NCI-H2029 (cell line): ENCODE measurements around the gene IQCH.
"Not testable (repeated sequence)": the region's sequence is repeated elsewhere in the genome, so short reads cannot be mapped to it uniquely, and the experiment has no call there.

Experiments
- DNase-seq: peaks from one replicate; lab custom pipeline; 2025; lab: John Stamatoyannopoulos, UW

Gene IQCH

DNA sequence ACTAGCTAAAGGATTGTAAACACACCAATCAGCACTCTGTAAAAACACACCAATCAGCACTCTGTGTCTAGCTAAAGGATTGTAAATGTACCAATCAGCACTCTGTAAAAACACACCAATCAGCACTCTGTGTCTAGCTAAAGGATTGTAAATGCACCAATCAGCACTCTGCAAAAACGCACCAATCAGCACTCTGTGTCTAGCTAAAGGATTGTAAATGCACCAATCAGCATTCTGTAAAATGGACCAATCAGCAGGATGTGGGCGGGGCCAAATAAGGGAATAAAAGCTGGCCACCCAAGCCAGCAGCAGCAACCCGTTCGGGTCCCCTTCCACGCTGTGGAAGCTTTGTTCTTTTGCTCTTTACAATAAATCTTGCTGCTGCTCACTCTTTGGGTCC lies 8.0 kb upstream of the IQCH start:
- DNase-seq, result not testable (repeated sequence)

DNA sequence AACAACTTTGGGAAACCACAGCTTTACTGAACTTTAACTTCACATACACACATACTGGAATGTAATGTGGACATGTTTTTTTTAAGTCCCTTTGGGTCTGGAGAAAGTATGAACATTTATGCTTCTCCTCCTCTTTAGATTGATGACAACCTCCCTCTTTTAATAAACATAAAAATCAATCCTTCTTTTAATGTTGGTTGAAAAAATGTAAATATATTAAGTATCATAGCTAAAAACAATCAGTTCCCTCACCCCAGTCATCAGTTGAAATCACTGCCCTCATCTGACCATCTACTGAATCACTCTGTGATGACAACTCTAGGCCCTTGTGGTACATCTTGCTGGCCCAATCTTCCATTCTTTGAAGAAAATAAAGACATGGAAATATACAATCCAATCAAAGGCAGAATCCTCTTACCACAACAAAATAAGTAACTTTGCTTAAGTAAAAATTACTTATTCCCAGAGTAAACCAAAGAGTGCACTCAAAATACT lies 6.5 kb upstream of the IQCH start:
- DNase-seq, result no peak

DNA sequence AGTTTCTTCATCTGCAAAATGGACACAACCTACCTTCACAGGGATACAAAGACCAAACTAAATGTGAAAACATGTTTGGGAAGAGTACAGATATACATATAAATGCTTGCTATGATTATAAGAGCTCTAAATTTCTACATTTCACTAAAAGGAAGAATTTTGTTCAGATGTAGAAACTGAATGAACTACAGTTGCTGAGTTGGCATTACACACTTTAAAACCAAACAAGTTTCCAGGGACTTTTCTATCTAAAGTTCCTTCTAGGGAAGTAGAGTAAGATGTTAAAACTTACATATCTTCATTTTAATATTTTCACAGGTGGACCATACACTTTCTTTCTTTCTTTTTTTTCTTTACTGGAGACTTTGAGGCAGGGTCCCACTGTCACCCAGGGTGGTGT lies 4.8 kb upstream of the IQCH start:
- DNase-seq, result no peak

DNA sequence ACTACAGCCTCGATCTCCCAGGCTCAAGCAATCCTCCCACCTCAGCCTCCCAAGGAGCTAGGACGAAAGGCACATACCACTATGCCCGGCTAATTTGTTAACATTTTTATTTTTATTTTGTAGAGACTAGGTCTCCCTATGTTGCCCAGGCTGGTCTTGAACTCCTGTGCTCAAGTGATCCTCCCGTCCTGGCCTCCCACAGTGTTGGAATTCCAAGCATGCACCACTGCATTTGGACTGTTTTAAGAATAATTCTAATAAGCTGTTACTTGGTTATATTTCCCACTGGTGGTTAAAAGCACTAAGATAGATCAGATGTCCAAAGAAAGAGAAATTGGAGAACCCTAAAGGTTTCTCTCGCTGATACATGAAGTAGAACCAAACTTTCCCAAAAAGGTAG lies 3.3 kb upstream of the IQCH start:
- DNase-seq, result no peak

DNA sequence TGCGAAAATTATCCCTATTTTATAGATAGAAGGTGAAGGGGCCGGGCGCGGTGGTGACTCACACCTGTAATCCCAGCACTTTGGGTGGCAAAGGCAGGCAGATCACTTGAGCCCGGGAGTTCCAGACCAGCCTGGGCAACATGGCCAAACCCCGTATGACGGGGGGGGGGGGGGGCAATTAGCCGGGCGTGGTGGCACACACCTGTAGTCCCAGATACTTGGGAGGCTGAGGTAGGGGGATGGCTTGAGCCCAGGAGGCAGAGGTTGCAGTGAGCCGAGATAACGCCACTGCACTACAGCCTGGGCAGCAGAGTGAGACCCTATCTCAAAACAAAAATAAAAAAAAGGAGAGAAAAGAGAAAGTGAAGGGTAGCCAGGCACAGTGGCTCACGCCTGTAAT lies 1.5 kb upstream of the IQCH start:
- no peak for DNase-seq

DNA sequence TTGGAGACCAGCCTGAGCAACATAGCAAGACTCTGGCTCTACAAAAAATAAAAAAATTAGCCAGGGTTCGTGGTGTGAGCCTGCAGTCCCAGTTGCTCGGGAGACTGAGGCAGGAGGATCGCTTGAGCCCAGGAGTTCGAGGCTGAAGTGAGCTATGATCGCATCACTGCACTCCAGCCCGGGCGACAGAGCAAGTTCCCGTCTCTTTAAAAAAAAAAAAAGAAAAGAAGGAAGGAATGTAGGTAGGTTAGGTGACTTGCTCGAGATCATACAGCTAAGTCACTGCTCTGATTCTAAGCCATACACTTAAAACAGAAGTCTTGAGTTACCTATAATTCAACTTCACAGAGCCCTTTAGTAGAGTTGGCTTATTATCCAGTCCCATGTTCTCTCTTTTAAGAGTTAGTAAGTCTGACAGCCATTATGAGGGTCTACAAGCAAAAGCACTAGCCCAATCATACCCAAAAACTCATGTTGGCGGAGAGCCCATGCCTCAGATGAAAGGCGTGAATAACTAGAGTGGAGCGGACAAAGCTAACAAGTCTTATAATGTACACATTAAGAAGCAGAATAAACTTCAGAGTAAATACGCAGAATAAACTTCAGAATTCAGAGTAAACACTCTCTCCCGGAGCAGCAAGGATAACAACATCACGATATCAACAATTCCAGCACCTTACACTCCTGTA lies 893 bp upstream of the IQCH start:
- no peak for DNase-seq

DNA sequence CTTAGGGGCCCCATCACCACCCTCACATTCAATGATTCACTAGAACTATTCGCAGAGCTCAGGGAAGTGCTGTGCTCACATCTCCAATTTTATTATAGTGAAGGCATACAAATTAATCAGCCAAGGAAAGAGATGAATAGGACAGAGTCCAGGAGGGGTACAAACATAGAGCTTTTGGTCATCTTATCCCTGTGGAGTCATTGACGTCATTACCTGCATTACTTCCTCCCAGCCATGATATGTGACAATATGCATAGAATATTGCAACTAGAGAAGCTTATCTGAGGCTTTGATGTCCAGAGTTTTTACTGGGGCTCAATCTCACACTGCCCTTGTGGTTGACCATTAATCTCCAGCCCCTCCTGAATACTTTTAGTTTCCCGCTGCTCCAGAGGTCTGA lies 1.5 kb downstream of the IQCH start:
- DNase-seq, result no peak

DNA sequence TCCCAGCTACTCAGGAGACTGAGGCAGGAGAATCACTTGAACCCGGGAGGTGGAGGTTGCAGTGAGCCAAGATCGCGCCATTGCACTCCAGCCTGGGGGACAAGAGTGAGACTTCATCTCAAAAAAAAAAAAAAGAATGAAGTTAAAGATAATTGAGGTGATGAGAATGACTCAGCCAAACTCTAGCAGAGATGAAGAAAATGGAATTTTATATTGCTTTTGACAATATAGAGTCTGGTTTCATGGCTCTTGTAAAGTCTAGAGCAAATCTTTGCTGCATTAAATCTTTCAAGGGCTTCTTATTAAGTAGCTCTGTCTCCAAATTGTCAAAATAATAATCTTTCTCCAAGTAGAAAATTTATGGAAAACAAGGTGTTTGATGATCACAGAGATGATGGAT lies 3.8 kb downstream of the IQCH start:
- not testable (repeated sequence) for DNase-seq

DNA sequence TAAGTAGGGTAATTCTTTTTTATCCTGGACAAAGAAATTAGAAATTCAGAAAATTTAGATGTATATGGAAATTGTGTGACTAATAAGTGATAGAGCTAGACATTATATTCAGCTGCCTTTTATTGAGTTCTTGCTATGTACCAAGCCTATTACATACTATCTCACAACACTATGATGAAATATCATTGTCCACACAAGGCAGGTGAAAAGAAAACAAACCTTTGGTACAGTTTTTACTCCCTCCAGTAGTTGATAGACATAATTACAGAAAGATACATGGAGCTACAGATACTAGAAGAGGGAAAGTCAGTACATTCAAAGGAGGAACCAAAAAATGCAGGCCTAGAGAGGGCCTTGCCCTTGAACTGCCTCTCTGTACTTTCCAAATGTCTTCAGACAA lies 4.8 kb downstream of the IQCH start:
- no peak for DNase-seq

DNA sequence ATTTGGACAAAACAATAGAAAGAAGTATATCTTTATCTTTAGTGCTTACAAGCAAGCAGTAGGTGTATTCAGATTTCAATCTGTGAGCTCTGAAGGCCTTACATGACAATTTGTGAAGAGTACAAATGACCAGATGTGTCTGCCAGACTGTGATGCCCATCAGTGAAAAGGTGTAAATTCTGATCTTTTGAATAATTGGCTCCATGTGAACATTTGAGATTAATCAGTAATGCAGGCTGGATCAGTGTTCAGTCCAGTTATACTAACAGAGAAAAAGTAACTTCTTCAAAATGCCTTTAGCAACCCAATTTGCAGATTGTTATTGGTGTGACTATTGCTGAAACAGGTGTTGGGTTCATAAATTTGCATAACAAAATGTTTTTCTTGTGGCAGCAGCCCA lies 5.2 kb downstream of the IQCH start:
- DNase-seq, result no peak

DNA sequence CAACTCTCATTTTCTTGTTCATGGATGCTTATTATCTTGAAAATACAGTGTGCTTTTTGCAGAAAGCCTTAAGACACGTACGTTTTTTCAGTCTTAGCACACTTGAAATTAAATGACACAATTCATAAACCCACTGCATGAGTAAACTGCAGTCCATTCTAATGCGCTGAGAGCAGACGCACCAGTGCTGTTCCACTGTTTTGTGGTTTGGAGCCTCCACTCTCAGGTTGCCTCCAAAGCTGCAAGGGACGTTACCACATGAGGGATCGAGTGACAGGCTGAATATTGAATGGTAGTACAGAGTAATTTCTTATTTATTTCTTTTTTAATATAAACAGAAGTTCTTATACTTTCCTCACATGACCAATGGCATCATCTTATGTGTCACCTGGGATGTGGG lies 12.3 kb downstream of the IQCH start:
- no peak for DNase-seq

DNA sequence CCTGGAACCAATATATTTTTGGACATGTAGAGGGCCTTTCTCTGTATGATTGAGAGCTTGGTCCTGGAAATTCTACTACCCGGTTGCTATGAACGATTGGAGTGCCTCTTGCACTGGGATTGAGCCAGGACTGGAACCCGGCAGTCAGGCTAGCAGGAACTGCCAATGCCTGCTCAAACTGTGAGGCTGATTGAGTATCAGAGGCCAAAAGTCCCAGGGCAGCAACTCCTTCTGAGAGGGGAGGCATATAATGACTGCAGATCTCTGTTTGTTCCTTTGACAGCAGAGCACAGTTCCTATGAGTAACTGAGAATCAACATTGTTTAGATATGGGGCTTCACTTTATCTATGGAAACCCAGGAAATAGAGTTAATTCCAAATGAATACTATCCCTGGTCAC lies 12.9 kb downstream of the IQCH start:
- no peak for DNase-seq

DNA sequence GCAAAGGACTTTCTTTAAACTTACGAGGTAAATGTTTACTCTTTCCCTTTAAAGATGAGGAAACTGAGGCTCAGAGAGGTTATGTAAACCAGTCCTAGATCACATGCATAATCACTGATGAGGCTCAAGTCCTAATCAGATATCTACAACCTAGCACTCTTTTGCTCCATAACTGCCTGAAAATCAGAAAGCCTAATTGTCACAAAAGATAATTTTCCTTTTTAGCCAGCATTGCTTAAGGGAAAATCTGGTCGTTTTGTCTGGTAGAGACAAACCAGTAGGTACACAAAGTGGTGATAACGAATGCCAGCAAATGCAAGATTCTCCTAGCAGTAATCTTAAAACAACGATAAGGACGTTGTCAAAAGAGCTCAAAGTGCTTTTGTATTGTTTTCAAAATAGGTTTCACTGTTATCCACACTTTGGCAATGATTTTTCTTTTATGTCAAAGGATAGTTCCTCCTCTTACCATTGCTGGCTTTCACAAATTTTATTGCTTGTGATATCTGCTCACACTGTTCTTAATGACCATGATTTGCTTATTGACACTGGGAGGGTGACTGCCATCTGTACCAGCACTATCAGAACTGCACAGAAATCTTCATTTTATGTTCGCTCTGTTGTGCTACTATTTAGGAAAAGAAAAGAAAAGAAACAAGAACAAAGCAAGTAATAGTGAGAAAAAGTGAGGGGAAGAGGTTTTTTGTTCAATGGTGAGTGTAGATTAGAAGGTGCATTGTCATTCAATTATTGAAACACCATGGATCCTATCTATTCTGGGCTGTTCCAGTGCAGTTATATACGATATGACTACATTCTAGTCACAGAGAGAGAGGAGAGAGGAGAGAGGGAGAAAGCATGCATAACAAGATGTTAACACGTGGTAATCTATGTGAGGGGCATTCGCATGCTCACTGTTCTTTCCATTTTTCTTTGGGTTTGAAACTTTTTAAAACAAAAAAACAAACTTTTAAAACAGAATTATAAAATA lies 13.7 kb downstream of the IQCH start:
- no peak for DNase-seq

DNA sequence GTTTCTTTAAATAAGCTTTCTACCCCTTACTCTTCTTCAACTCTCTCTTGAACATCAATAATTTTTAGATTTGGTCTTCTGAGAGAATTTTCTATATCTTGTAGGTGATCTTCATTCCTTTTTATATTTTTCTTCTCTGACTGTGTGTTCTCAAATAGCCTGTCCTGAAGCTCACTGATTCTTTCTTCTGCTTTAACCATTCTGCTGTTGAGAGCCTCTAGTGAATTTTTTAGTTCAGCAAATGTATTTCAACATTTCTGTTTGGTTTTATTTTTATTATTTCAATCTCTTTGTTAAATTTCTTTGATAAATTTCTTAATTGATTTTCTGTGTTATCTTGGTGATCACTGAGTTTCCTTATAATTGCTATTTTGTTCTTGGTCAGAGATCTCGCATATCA lies 19.6 kb downstream of the IQCH start:
- no peak for DNase-seq

DNA sequence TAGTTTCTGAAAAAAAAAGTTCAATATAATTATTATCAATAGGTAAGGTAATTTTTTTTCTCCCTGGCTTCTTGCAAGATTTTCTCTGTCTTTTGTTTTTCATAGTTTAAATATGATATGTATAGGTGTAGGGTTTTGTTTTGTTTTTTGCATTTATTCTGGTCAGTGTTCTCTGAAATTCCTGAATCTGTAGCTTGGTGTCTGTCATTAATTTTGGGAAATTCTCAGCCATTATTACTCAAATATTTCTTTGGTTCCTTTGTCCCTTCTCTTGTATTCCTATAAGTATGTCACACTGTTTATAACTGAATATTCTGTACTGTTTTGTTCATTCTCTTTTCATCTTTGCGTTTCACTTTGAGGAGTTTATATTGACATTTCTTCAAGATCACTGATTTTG lies 22.1 kb downstream of the IQCH start:
- no peak for DNase-seq

DNA sequence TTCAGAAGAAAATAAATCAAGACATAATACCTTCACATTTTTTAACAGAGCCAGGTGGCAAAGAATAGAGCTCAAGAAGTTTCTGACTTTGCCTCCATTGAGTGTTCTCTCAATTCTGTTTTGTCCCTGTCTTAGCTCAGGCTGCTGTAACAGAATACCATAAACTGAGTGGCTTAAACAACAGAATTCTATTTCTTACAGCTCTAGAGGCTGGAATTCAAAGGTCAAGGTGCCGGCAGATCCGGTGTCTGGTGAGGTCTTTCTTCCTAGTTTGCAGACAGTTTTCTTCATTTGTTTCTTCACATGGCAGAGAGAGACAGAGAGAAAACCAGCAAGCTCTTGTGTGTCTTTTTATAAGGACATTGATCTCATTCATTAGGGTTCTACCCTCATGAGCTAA lies 25.6 kb downstream of the IQCH start:
- no peak for DNase-seq

DNA sequence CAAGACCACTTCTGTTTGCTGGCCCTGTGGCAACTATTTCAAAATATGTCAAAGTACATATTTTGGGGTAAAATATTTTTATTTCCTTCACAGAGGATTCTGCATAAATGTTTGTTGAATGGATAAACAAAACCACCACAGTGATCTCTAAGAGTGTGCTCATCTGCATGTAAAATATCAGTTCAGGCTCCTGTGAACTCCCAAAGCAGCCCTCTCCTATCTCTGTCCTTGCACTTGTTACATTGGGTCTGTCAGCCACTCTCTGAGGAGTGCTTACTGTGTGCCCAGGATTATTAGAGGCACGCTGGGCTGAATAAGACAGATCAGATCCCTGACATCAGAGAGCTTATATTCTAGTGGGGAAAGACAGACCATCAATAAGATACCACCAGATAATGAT lies 27.1 kb downstream of the IQCH start:
- no peak for DNase-seq

DNA sequence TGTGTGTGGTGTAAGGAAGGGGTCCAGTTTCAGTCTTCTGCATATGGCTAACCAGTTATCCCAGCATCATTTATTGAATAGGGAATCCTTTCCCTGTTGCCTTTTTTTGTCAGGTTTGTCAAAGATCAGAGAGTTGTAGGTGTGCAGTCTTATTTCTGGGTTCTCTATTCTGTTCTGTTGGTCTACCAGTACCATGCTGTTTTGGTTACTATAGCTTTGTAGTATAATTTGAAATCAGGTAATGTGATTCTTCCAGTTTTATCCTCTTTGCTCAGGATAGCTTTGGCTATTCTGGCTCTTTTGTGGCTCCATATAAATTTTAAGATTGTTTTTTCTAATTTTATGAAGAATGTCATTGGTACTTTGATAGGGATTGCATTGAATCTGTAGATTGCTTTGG lies 31.0 kb downstream of the IQCH start:
- DNase-seq, result not testable (repeated sequence)

DNA sequence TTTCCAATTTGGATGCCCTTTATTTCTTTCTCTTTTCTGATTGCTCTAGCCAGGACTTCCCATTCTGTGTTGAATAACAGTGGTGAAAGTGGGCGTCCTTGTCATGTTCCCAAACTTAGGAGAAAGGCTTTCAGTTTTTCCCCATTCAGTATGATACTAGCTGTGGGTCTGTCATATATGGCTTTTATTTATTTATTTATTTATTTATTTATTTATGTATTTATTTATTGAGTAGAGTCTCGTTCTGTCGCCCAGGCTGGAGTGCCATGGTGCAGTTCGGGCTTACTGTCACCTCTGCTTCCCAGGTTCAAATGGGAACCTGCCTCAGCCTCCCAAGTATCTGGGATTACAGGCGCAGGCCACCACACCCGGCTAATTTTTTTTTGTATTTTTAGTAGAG lies 31.8 kb downstream of the IQCH start:
- not testable (repeated sequence) for DNase-seq

DNA sequence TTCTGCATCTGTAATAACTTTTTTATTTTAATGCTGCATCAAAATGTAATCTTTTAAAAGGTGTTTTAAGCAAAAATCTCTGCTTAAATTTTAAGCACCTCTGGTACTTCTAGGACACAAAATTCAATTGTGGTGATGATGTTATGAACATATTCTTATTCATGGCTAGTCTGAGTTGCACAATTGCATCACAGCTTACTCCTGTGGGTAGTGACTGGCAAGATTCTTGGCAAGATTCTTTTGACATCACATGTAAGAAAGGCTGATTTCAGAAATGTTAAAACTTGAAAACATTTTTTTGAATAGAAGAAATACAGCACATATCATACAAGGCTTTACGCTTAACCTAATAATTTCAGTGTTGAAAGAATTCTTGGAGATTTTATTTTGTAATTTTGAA lies 35.7 kb downstream of the IQCH start:
- no peak for DNase-seq

DNA sequence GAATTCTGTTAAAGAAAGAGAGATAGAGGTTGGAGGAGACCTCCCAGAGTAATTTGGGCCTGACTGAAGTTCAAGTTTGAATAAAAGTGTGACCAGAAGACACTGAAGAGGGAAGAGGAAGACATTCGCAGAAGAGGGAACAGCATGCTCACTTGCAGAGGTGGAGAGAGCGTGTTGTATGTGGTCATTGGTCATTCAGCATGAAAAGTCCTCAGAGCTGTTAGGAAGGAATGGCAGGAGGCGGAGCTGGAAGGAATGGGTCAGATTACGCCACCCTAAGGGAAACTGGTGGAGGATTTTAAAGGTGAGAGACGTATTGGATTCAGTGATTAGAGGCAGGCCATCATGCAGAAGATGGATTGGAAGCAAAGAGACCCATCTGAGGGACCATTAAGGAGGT lies 41.6 kb downstream of the IQCH start:
- DNase-seq, result no peak

DNA sequence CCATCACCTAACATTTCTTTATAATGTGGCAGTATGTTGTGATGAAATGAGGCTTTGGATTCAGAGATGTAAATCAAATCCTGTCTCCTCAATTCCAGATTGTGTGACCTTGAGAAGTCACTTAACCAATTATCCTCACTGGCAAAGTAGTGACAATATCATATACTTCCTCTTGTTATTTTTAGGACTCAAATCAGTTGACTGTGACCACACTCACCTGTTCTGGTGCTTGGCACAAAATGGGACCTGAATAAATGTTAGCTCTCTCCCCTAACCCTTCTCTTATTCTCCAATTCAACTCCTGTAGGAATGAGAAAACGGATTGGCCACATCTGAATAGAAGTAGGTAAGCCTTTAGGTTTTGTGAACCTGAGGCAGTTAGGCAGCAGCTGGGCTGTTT lies 42.1 kb downstream of the IQCH start:
- no peak for DNase-seq

DNA sequence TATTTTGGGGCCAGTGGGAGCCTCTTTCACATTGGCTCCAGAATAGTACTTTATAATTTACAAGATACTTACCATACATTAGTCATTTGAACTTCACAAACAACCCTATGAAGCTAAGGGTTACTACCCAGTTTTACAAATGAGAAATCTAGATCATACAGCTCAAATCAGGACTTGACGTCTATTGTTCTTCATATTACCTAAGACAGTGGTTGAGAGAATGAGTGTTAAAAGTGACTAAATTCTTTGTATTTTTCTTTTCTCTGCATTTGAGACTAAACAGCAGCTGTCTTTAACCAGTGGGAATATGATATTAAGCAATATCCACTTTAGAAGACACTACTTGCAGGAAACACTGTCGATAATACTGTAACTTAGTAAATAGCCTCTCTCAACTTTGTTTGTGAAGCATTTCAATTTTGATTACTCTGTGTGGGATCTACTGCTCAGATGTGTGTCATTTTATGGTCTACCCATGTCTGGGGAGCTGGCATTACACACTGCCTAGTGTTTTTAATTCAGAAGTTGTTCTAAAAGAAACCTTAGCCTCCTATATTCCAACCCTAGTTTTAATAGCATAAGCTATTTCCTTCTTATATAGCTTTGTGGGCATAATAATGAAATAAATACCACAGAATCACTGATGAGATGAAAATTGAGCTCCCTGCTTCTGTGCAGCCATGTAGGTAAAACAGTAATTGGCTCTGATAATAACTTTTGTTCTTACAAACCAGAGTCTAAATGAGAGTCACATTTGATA lies 45.9 kb downstream of the IQCH start:
- no peak for DNase-seq
